Epithelial cell of esophagus (primary cell): ENCODE data around the gene TP53TG5.

Experiments used
- DNase-seq: peaks from one replicate; pipeline ENCODE4 v3.0.0; 2010; ENCODE audit warnings: low read depth
- H3K4me3 ChIP-seq: 2 replicates; pipeline ENCODE4 v1.5.1; 2011; ENCODE audit warnings: mild to moderate bottlenecking, low read length, control low read depth
- CTCF ChIP-seq: IDR thresholded peaks from 2 replicates; pipeline ENCODE4 v1.5.1; 2011; ENCODE audit warnings: low read depth, mild to moderate bottlenecking, low read length, control low read depth, inconsistent platforms; ENCODE audit not compliant: insufficient read depth; ENCODE audit errors: missing control alignments

Gene TP53TG5

GRCh38 chr20:45378191-45378590 lies at the start of gene TP53TG5:
Gene TP53TG5 (minus strand): TSS chr20:45378325. CDS start chr20:45378236, 89 bp downstream.
- TF ChIP-seq CTCF: no peak
- DNase-seq: no peak

DNA sequence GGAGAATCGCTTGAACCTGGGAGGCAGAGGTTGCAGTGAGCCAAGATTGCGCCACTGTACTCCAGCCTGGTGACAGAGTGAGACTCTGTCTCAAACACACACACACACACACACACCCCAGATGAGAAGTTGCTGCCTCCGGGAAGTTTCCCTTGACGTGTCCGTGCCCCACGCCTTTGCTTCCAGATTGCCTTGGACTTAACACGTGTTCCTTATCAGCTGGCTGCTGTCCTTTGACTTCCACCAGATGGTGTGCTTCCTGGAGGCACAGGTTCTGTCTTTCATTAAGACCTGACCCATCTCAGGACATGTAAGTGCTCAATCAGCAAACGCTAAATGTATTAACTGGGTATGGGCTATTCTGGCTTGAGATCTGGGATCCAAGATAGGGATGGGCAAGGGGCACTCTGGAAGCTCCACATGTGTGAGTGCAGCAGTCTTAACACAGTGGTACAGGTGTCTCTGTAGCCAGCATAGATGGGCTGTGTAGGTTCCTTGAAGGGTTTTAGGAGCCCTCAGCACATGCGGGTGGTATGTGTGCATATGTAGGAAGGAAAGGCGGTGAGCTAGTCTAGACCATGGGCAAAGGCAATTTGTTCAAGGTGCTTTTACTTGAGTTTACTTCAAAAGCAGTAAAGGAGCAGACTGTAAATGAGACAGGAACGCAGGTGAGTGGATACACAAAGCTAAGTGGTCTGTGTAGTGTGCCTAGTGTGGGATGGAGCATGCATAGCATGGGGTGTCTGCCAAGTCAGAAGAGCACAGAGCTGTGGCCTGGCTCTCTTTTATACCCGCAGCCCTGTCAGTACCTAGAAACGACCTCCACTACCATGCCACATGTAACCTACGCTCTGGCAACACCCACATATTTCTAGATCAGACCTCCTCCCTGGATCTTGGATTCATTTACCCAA lies 49.4 kb upstream of the TP53TG5 start:
- TF ChIP-seq CTCF: no peak
- DNase-seq: no peak
- no peak overlapping the region for H3K4me3 ChIP-seq

More at GRCh38 chr20:45378191-45378590, at the start of gene TP53TG5:
- H3K4me3 ChIP-seq: no peak within 1 kb of the TSS

DNA sequence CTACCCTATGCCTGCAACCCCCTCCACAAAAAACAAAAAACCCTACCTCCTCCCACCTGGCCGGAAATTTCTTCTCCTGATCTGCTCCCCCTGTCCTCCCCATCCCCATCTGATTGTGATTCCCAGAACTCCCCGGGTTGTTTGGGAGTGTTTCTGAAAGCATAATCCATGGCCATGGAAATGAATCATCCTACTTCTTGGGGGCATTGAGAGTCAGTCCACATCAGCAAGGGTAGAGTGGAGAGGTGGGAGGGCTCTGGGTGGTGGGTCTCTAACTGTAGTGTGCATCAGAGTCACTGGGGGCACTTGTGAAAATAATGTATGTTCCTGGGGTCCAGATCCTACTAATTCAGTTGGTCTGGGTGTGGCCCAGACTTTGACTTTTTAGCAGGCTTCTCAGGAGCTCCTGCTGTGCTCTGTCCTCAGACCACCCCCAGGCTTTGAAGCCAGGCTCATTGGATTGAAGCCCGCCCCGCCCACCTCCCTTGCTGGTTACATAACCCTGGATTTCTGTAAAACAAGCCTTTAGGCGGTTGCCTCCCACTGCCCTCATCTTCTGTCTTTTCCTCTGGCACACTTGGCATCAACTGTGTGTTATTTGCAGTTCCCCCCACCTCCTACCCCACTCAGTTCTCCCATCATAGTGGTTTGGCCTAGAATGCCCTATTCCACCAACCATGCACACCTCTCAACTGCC lies 48.3 kb upstream of the TP53TG5 start:
- no peak for DNase-seq
- H3K4me3 ChIP-seq: no peak overlapping the region
- no peak for TF ChIP-seq CTCF

DNA sequence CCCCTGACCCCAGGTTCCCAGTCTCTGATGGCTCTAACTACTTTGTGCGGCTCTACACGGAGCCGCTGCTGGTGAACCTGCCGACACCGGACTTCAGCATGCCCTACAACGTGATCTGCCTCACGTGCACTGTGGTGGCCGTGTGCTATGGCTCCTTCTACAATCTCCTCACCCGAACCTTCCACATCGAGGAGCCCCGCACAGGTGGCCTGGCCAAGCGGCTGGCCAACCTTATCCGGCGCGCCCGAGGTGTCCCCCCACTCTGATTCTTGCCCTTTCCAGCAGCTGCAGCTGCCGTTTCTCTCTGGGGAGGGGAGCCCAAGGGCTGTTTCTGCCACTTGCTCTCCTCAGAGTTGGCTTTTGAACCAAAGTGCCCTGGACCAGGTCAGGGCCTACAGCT lies 47.4 kb upstream of the TP53TG5 start:
- DNase-seq: no peak
- H3K4me3 ChIP-seq: no peak overlapping the region
- TF ChIP-seq CTCF: no peak

DNA sequence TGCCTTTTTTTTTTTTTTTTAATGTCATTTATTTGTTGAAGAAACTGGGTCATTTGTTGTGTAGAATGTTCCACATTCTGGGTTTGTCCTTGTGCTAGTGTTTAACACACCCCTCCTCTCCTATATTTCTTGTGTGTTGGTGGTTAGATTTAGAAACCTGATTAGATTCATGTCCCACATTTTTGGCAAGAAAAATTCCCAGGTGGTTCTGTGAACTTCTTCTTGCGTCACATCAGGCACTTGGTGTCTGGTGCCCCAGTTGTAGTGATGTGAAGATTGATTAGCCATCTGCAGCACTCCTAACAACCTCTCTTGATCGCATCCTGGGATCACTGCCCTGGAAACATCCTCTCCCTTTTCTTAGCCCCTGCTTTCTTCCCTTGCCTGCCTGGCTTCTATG lies 45.6 kb upstream of the TP53TG5 start:
- H3K4me3 ChIP-seq: no peak overlapping the region
- no peak for DNase-seq
- no peak for TF ChIP-seq CTCF

DNA sequence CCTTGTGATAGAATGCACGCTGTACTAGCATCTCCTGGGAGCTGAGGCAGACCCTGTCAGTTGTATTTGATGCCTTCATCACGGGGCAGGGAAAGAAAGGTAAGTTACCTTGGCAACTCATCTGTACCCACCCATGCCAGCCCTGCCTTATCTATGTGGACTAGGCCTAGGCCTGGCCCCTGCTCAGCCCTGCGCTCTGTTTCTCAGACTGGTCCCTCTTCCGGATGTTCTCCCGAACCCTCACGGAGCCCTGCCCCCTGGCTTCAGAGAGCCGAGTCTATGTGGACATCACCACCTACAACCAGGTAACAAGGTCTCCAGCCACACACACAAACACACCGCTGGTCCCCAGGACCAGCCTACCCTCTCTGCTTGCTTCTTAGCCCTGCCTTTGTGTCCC lies 42.0 kb upstream of the TP53TG5 start:
- TF ChIP-seq CTCF: no peak
- no peak overlapping the region for H3K4me3 ChIP-seq
- no peak for DNase-seq
